ENCODE measurements around the gene COPA. TPM values are rescaled to one million over a fixed set of nuclear protein-coding genes. Genes with fewer than 3 reads are reported as not detected.

The COPA gene
- total RNA-seq, 4 donors from 2014 or later: 59.0 to 103 (median 85.9) TPM

- ATAC-seq (peak; percentile 42 to 69), DNase-seq (no peak)
- no peaks in the 10 kb centered on the region for H3K9me3 ChIP-seq
- intact Hi-C loops (cut with DNase I; ENCODE audit: low total_unique reads) (no loop called here), in situ Hi-C loops (cut with MboI; ENCODE audit: low sequenced_read_pairs in 4 of 4) (no loop called here)
- peak overlapping the region in 1 of 4 donors; percentile 11 for H3K4me3 ChIP-seq
- peak overlapping the region; percentile 74 to 86 (median 84) for H3K27ac ChIP-seq
- TF ChIP-seq POLR2A (IDR thresholded peaks at IDR 0.05) (no peak), CTCF (IDR thresholded peaks at IDR 0.05 in 4 of 5, conservative IDR thresholded peaks at IDR 0.05 in 1 of 5) (no peak)
- peaks cover 0 to 27% of the 10 kb centered on the region in 2 donors for H3K36me3 ChIP-seq
- peaks cover 71 to 72% of the 10 kb centered on the region in 2 donors for H3K4me1 ChIP-seq
- H3K27me3 ChIP-seq: no peaks in the 10 kb centered on the region
Measured at GRCh38 chr1:160243767-160244166, 99.3 kb downstream of the COPA start.

- intact Hi-C loops (cut with DNase I; ENCODE audit: low total_unique reads) (no loop called here), in situ Hi-C loops (cut with MboI; ENCODE audit: low sequenced_read_pairs in 4 of 4) (no loop called here)
- H3K9me3 ChIP-seq: no peaks in the 10 kb centered on the region
- DNase-seq (no peak), ATAC-seq (no peak)
- TF ChIP-seq CTCF (IDR thresholded peaks at IDR 0.05 in 4 of 5, conservative IDR thresholded peaks at IDR 0.05 in 1 of 5): no peak
- TF ChIP-seq POLR2A (IDR thresholded peaks at IDR 0.05): no peak
- peak overlapping the region; percentile 74 to 86 (median 78) for H3K27ac ChIP-seq
- H3K4me3 ChIP-seq: no peak overlapping the region
- H3K4me1 ChIP-seq: peaks cover 46 to 49% of the 10 kb centered on the region in 2 donors
- peaks cover 0 to 66% of the 10 kb centered on the region in 2 donors for H3K36me3 ChIP-seq
- H3K27me3 ChIP-seq: no peaks in the 10 kb centered on the region
Measured at GRCh38 chr1:160239582-160240299, 103.3 kb downstream of the COPA start.

Other genes starting within 250 kb of the COPA start
- gene IGSF8, start 244.6 kb downstream of the COPA start, total RNA-seq: 10 to 100 TPM in 1 of 4 donors, 1 to 10 TPM in 3; 3.4 to 12.8 (median 8.7) TPM
- gene ATP1A2, start 227.5 kb downstream of the COPA start, total RNA-seq: 100 to 1,000 TPM; 281 to 710 (median 413) TPM
- under 1 TPM in 2 of 4 donors, not detected in 2; 0.07 to 0.47 TPM for gene ATP1A4, start 191.6 kb downstream of the COPA start, total RNA-seq
- 100 to 1,000 TPM; 255 to 894 (median 358) TPM for gene CASQ1, start 152.7 kb downstream of the COPA start, total RNA-seq
- 10 to 100 TPM; 10.5 to 34.7 (median 27.2) TPM for gene PEA15, start 137.9 kb downstream of the COPA start, total RNA-seq
- 100 to 1,000 TPM; 170 to 208 (median 196) TPM for gene DCAF8, start 80.7 kb downstream of the COPA start, total RNA-seq
- gene PEX19, start 58.1 kb downstream of the COPA start, total RNA-seq: 100 to 1,000 TPM in 2 of 4 donors, 10 to 100 TPM in 2; 61.9 to 151 (median 82.4) TPM
- 10 to 100 TPM; 29.2 to 59.3 (median 33.2) TPM for gene NCSTN, start 133 bp upstream of the COPA start, total RNA-seq
- gene NHLH1, start 23.8 kb upstream of the COPA start, total RNA-seq: under 1 TPM in 1 of 4 donors, not detected in 3; 0.46 TPM
- gene VANGL2, start 57.3 kb upstream of the COPA start, total RNA-seq: 1 to 10 TPM in 1 of 4 donors, under 1 TPM in 2, not detected in 1; 0.26 to 1.2 (median 0.78) TPM
- 1 to 10 TPM in 1 of 4 donors, under 1 TPM in 1, not detected in 2; 0.19 to 2.3 TPM for gene SLAMF6, start 180.0 kb upstream of the COPA start, total RNA-seq
- gene CD84, start 236.2 kb upstream of the COPA start, total RNA-seq: 1 to 10 TPM in 2 of 4 donors, under 1 TPM in 2; 0.10 to 1.1 (median 0.87) TPM

Data from gastrocnemius medialis (tissue), 4 donors.